Right lung (tissue), 5 donors: ENCODE data around the gene DENND2C. TPM values are rescaled to one million over a fixed set of nuclear protein-coding genes. Genes with fewer than 3 reads are reported as not detected.

Source experiments
- DNase-seq, 2 donors: peaks; one replicate each; pipeline ENCODE4 v3.0.0-alpha.2; 2013
- polyA plus RNA-seq, 5 donors: library from polyadenylated mRNA; unstranded; fragments of 120-200 nt; gene quantifications; one replicate each; pipeline versions ENCODE4 v1.2.1 to v1.2.3, GENCODE V29; 2013; ENCODE audit warnings: inconsistent platforms in 1 of 5, low replicate concordance in 1 of 5; ENCODE audit not compliant: insufficient read length in 5 of 5, insufficient read depth in 1 of 5

Gene DENND2C
- polyA plus RNA-seq, 5 donors: 4.2 to 5.4 (median 4.6) TPM

DNA sequence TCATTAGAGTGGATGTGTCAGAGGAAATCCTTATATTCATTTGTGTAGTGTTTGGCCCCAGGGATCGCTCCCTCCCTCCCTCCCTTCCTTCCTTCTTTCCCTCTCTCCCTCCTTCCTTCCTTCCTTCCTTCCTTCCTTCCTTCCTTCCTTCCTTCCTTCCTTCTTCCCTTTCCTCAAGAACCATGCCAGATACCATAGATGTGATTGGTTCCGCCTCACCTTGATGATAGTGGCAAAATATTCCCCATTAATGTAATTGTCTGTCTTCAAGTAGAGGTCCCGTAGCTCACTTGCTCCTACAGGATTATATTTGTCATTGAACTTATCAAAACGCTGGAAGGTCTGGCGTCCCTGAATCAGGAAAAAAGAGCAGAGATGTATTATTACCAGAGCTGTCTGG is 7.8 kb upstream of the DENND2C start:
- no peak for DNase-seq

DNA sequence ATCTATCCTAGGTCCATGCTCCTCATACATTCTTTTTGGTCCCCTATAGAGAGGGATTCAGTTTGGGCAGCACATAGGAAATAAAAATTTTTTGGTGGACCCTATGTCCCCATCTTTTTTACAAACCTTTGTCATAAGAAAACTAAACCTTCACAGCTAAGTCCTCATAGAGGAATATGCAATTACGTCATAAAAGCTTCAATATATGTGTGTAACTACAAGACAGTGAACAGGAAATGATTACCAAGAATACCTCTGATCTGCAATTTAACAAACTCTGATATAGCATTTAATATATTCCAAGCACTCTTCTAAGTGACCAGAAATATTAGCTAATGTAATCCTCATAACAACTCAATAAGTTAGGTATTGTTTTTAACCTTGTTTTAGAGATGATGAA is 6.3 kb upstream of the DENND2C start:
- no peak for DNase-seq

DNA sequence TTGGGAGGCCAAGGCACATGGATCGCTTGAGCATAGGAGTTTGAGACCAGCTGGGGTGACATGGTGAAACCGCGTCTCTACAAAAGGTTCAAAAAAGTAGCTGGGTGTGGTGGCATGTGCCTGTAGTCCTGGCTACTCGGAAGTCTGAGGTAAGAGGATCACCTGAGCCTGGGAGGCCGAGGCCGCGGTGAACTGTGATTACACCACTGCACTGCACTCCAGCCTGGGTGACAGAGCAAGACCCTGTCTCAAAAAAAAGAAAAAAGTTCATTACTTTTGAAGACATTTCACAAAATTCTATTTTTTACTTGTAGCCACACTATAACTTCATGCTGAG is 2.1 kb upstream of the DENND2C start:
- no peak for DNase-seq

DNA sequence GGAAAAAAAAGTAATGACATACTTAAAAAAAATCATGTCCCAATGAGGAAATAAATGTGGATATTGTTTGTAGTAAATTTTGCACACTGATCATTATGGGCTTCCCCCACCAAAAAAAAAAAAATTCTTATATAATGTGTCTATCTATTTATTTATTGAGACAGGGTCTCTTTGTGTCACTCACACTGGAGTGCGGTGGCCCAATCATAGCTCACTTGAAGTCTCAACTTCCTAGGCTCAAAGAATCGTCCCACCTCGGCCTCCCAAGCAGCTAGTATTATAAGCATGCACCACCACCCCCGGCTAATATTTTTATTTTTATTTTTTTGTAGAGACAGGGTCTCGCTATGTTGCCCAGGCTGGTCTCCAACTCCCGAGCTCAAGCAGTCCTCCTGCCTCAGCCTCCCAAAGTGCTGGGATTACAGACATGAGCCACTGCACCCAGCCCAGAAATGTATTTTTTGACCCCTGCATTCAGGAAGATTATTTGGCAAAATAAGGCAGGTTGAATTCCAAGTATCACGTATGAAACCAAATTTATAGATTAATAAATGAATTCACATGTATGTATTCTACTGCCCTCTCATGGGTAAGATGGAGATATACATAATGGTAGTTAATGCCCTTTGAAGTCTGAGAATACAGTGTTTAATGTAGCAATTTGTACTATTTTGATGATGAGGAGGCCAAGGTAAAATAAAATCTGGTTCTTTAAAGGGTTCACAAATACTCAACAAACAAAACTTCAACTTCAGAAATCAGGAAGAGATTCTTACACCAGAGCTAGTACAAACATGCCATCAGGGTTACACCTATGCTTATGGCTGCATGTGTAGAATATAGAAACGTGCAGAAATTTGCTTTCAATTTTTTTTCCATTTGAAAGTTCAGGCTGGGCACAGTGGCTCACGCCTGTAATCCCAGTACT is 1.4 kb upstream of the DENND2C start:
- peak in 1 of 2 donors; percentile 17 for DNase-seq

DNA sequence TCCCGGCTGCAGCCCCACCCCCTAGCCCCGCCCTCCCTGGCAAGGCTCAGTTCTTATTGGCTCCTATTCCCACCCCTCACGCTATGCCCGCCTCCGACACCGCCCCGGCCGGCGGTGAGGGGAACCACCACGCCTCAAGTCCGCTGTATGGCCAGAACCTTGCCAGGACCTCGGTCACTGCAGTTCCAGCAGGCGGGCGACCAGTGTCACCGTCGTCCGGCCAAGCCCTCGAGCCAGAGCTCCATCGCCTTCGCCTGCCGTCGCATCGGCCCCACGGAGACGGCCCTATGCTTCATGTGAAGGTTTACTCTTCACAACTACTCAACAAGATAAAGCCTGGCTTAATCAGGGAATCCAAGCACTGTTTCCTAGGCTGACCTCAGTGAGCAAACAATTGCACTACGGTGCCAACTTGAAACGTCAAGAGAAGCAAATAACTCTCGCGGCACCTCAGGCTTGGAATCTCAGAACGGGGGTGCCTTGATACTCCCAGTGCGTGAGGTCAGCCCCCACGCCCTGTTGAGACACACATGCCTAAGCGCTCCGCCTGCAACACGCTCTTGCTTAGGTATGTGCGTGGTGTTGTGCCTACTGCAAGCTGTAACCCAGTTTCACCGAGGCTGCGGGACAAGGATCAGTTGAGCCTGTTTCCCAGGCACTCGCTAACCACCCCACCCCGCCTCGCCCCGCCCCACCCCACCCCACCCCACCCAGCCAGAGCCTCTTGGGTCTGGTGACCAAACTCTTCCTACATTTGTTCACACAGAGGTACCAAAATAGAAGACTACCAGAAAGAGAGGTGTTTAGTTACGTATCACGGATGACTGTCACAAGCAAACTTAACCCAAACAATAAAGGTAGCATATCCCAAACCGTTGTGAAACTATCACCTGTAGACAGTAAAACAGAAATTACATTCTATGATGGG is 498 bp upstream of the DENND2C start:
- peak; percentile 91 for DNase-seq

DNA sequence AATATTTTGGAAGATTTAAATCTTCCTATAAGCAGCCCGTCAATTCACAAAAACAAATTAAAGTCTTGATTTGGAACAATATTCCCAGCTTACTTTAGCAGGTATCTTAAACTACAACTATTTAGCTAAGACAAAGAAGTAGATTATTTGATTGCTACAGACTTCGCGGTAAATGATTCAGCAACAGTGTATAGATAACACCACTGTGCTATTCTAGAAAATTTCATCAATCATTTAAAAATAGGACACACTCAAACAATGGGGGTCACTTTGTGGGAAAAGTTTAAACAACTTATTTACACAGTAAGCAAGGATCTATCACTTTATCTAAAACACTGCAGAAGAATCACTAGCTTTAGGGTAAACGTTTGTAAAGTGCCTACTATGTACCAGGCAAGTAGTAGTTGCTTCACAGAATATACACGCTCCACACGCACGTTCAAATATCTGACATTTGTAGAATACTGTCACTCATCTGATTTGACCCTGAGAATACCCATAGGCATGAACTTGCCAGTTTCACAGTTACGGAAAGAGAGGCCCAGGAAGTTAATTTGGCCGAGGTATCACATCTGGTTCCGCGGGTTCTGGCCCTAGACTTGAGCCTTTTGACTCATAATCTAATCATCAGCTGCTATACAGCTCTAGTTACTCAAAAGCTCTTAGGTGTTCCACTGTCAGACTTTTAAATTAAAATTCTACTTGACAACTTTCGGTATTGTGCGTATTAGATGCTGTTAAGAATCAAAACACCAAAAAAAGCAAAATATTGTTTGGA is 876 bp downstream of the DENND2C start:
- no peak for DNase-seq

DNA sequence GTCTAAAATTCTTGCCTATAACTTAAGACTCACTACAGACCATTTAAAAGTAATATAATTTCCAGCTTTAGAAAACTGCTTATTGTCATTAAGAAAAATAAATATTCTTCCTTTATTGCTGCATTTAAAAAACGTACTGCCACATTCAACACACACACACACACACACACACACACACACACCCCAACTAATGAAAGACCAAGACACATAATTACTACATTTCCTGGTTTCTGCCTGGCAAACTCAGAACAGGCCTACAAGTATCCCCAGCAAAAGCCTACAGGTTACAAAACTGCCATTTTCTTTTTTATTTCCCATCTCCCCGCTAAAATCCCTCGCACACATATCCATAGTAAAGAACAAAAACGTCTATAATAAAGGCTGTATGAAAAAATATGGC is 1.5 kb downstream of the DENND2C start:
- DNase-seq: no peak

DNA sequence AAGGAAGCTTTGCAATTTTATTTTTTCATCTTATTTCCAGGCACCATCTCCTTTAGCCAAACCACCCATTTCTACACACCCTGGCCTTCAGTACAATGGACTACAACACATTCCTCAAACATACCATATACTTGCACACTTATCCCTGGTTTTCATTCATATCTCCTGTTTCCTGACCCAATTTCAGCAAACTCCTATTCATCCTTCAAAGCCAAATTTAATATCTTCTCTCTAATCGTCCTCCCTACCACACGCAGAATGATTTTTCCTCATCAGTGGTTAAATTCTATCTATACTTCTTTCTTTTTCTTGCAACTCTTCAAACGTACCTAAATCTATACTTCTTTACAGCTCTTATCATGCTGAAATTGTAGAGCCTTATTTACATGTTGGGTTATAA is 2.9 kb downstream of the DENND2C start:
- no peak for DNase-seq

DNA sequence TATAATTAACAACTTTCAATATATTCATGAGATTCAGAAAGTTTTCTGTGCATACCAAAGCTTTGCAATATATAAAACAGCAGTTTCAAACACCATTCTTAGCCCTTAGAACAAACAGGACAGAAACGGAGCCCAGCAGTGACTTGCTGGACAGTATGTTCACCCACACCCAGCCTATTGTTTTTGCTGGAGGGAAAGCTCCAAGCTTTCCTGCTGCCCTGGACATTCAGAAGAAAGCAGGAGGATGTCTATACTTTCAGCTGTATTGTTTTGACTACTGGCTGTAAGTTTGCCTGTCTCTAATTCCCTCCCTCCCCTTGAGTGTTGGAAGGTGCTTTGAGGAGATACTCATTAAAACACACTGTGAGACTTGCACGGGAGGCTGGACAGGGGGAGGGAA is 9.6 kb downstream of the DENND2C start:
- no peak for DNase-seq

DNA sequence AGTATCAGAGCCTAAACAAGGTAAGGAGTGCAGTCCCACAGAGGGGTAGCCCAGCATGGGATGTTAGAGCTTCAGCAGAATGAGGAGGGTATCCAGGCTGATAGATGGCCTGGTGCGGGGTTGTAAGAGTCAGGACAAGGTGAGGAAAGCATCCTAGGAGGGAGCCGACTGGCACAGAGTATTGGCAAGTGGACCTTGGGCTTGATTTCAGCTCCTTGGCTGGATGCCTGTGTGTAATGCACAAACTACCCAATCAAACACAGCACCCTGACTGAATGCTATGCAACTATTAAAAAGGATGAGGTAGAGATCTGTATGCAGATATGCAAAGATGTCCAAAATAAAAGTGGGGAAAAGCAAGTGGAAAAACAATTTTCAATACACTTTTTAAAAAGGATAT is 18.0 kb downstream of the DENND2C start:
- no peak for DNase-seq

DNA sequence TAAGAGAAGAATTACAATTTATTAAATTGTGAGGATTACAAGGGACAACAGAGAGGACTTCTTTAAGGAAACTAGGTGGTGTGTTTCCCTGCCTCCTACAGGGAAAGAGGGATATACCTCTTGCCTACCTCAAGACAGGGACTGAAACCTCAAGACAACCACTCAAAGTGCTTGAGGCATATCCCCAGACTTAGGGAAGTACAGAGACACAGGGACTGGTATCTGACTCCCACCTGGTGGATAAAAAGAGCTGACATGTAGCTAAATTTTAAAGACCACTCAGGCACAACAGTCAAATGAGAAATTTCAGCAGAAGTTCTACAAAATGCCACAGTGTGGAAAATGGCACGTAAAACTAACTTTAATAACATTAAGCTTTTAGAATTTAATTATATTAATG is 21.3 kb downstream of the DENND2C start:
- DNase-seq: no peak

DNA sequence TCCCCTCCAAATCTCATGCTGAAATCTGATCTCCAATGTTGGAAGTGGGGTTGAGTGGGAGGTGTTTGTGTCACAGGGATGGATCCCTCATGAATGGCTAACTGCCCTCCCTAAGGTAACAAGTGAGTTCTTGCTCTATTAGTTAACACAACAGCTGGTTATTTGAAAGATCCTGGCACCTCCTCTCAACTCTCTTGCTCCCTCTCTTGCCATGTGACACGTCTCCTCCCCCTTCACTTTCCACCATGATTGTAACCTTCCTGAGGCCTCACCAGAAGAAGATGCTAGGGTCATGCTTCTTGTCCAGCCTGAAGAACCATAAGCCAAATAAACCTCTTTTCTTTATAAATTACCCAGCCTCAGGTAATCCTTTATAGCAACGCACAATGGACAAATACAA is 28.5 kb downstream of the DENND2C start:
- no peak for DNase-seq

DNA sequence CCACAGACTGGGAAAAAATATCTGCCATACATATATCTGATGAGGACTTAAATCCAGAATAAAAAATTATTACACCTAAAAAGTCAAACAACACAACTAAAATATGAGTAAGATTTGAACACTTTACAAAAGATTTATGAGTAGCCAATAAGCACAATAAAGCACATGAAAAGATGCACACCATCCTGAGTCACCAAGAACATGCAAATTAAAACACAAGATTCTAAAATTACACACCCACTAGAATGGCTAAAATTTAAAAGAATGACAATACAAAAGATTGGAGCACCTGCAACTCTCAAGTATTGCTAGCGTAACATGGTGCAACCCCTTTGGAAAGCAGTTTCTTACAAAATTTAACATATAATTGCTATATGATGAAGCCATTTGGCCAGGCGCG is 30.9 kb downstream of the DENND2C start:
- no peak for DNase-seq

DNA sequence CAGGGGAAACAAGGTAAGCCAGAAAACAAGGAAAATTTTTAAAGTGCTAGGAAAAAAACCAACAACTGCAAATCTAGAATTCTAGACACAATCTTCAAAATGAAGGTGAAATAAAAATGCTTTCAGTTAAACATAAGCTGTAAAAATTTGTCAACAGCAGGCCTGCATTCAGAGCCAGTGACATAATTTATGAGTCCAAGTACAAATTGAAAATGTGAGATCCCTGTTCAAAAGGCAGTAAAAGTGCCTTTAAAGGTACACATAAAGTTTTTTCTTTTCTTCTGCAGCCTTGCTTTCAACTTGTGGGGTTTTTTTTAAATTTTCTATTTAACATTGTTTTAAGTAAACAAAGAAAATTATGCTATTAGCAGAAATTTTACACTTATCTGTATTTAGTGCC is 37.4 kb downstream of the DENND2C start:
- DNase-seq: no peak

DNA sequence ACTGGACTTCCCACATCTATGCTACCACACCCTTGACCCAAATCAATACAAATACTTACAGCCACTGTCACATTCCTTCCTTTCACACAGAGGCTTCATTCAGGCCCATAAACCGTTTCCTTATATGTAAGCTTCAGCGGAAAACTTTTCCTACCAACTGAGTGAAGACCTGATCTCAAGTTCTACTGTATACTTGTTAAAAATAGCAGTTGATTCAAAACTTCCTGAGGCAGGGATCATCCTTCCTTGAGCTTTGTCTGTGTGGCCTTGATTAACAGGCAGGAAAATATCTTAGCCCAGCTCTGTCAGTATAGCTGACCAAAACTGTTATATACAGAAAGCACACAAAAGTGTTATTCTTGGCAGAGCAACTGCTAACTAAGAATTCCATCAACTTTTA is 42.7 kb downstream of the DENND2C start:
- no peak for DNase-seq

DNA sequence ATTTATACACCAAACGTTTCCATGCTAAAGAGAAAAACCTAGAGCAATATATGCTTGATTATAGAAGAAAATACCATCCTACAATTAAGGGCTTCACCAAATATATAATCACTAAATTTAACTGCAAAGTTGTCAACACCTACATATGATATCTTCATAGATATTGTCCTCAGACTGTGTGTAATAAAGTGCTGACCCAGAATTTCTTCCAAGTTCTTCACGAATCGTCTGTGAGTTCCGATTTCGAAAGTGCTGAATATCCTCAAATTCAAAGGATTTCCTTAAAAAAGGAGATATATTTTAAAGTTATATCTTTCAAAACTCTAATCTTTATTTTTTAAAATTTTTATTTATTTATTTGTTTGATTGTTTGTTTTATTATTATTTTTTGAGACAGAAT is 46.5 kb downstream of the DENND2C start:
- no peak for DNase-seq

DNA sequence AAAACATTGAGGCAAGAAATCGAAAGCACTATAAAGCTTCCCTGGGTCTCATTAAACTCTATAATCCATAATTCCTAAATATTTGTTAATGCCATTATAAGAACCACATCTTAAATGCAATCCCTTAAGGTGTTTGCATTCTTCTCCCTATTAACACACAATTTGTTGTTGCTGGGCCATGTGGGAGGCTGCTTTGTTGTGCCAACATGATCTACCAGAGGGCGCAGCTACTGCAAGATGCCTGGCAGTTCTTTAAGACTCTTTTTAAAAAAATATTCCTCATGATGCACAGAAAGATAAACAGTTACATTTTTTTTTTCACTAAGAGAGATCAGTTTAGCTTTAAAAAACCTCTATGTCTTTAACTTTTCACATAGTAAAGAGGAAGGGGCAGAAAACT is 49.4 kb downstream of the DENND2C start:
- no peak for DNase-seq

DNA sequence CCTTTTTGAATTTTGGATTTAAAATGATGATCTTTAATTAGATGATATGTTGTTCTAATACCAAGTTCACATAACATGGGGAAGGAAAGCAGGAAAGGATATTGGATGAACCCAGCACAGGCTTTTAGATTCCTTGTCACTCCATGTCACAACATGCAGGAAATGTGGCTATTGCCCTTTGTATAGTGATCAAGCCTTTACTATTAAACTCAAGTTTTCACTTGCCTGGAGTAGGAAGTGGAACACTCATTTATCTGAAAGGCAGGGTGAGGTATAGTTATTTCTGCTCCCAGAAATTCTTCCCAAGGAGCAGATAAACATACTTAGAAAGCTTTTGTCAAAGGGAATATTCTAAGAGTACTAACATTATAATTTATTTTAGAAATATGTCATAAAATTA is 51.2 kb downstream of the DENND2C start:
- no peak for DNase-seq

DNA sequence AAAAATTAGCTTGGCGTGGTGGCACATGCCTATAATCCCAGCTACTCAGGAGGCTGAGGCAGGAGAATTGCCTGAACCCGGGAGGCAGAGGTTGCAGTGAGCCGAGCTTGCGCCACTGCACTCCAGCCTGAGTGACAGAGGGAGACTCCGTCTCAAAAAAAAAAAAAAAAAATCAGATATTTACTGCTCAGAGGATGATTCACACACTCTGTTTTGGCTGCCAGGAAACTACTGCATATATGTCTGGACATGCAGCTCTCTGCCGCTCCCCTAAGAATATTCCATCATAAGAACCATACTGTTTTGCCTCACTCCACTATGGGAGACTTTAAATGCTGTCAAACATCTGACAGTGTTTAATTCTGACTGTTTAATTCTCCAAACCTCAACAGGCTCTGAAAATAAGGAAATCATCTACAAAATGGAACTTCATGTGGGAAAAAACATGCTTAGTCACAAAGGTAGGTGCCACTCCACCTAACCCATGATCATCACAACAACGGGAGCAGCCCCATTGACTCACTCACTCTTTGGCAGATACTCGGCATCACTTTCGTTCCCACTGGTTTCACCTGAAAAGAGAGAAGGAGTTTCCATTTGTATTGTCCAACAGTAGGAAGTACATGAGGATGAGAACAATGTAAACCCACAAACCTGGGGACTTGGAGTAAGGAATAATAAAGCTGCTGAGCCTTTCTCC is 59.2 kb downstream of the DENND2C start:
- DNase-seq: no peak

DNA sequence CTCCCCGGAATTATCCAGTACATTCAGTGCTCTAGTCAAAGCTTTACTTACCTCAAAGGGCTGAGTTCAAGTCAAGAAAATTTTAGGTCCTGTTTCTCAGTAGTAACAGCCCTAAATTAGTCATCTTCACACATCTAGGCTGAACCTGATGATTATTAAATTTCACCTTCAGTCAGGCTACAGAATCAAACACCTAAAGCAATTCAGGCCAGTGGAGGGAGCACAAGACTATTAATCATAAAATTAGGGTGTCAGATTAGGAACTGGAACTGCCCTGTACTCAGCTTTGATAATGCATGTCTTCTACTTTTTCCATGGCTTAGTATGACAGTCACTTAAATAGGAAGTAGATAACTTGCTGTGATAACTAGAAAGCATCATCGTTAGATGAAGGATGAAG is 60.0 kb downstream of the DENND2C start:
- no peak for DNase-seq

DNA sequence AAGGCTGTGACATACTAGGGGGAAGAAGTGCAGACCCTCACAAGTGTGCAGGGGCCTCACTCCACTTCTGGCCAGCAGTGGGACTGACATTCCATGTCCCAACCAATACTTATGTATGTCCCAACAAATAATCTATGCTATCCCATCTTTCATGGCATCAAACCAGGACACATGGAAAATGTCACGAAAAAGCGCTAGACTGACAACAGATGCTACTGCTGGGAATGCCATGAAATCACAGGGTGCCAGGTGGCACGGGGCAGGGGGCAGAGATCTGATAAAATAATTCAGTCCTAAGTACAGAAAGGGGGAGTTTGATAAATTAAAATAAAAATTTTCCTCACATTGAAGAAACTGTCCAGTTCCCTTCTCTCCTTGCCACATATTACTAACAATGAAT is 60.8 kb downstream of the DENND2C start:
- DNase-seq: no peak

DNA sequence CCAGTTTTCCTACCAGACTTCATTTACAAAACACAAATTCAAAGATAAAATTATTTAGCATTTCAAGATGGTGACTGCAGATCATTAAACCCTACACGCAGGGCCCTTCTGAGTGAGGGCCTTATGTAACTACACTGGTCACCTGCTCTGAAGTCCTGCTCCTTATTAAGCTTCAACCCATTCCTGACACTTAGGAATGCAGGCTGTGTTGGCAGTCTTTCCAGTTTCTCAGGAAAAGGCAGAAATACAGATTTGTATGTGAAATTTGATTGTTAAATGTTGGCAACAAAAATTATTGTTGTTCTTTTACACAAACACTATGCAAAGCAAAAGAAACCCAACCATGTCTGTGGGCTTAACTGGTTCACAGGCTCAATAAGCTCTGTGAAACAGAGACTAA is 62.6 kb downstream of the DENND2C start:
- DNase-seq: no peak
